Measurements from ENCODE around the gene RFX3.
A peak's percentile ranks its signal among the peaks of the same experiment; 100 is the strongest.

Gene RFX3

GRCh38 chr9:3431890-3432289 lies 93.9 kb downstream of the RFX3 start:
- DNase-seq, result no peak

- no peak for DNase-seq
These were observed 105.9 kb downstream of the RFX3 start for GRCh38 chr9:3419893-3420292.

DNA sequence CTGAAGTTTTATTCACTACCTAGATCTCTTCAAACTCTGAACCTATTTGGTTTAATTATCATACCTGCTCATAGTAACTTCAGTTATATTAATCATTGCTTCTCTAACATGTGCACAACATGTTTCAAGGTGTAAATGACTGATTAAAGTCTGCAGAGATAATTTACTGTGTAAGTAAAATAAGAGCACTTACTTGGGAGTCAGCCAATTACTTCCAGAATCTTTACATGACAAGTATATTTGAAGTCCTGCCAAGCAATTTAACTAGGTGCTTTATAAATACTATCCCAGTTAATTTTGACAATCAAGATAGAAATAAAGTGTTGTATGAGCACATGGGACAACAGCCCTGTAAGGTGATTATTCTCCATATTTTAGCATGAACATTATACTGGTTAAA lies 109.9 kb downstream of the RFX3 start:
- DNase-seq, result no peak

DNA sequence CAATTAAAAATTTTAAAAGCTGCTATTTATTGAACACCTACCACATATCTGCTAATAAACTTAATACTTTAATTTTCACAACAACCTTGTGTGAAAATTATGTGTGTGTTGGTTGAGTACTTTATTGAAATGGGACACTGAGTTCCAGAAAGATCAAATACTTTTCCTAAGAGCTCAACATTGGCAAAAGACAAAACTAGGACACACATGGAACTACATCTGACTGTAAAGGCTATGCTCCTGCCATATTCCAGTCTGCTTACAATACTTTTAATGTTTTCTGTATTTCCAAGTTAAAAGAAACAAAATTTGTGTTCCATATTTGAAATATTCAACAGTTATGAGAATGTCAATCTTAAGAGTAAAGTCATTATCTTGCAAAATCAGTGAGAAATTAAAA lies 111.8 kb downstream of the RFX3 start:
- DNase-seq, result no peak

DNA sequence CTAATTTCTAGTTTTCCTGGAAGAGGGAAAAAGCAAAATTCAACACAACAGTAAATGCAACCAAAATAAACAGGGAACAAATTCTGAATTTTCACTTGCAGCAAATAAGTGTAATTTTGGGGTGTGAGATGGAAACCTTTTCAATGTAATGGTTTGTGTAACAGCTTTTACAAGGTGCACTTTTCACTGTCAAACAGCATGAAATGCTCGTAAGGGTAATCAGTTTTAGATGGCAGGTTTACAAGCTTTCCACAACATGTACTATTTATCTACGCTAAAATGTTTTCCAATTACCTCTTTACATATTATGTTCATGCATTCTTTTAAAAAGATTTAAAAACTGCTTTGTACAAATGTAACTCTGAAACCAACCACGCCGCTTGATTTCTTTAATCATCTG lies 115.3 kb downstream of the RFX3 start:
- no peak for DNase-seq

DNA sequence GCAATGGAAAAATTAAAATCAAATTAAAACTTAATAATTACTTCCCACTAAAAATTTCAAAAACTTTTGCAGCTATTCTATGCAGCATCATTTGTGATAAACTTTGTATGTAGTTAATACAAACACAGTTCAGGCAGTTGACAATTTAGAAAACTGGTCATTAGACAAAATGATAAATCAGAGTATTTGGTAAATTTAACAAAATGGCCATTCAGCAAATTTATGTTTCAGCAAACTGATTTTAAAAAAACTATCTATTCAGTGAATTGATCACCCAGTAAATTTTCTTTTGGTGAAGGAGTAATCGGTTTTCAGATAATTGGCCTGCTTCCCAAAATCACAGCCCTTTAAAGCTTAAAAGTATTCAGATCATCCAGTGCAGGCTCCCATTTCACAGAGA lies 116.3 kb downstream of the RFX3 start:
- no peak for DNase-seq

- no peak for DNase-seq
These were observed 122.5 kb downstream of the RFX3 start for GRCh38 chr9:3403315-3403714.

GRCh38 chr9:3401221-3401954 lies 124.4 kb downstream of the RFX3 start:
- DNase-seq, result peak; percentile 97

DNA sequence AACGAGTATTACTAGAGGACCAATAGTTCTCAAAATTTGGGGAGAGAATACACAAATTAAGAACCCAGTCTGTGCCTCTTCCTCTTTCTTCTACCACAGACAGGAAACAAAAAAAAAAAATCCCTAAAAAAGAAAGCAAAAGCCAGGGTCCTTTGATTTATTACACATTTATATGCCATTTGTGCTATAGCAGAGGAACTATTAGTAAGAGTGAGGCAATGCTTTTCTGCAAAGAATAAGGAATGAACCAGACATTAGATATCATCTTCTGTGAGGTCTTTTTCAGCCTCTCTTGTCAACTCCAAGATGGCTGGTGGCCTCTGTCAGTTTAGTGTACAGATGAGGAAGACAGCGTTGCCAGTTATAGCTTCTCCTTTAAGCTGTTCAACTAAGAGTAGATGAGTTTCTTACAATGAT lies 127.6 kb downstream of the RFX3 start:
- no peak for DNase-seq

DNA sequence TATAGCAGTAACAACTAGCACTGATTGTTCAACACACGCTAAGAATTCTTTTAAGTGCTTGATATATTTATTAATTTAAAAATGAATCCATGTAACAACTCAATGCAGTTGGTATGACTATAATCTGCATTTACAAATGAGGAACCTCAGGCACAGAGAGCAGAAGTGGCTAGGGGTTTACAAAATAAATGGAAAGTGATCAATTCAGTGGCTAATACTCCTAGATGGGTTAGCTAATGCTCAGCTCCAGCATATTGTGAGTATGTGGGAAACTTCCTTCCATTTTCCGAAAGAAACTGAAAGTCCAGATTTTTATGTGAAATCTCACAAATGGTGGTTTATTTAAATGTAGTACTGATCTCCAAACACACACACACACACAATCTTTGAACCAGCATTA lies 128.0 kb downstream of the RFX3 start:
- DNase-seq, result no peak

DNA sequence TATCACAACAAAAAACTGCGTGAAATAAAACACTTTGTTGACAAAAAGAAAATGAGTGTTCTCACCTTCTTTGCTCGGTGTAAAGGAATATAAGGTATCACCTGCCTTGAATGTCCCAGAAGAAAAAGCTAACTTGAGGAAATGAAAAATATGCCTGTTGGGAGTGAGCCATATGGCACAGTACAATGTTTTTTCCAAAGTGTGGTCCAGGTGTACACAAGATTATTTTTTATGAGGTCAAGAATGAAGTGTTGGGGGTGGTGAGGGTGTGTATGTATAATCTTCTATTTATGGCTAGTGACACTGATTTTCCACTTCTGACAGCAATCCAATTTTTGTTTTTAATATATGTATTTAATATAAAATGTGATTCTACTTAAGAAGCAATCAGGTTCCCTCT lies 134.4 kb downstream of the RFX3 start:
- peak; percentile 60 for DNase-seq

- no peak for DNase-seq
These were observed 139.0 kb downstream of the RFX3 start for GRCh38 chr9:3386753-3387152.

- no peak for DNase-seq
These were observed 139.9 kb downstream of the RFX3 start for GRCh38 chr9:3385871-3386270.

- no peak for DNase-seq
These were observed 154.0 kb downstream of the RFX3 start for GRCh38 chr9:3371842-3372241.

DNA sequence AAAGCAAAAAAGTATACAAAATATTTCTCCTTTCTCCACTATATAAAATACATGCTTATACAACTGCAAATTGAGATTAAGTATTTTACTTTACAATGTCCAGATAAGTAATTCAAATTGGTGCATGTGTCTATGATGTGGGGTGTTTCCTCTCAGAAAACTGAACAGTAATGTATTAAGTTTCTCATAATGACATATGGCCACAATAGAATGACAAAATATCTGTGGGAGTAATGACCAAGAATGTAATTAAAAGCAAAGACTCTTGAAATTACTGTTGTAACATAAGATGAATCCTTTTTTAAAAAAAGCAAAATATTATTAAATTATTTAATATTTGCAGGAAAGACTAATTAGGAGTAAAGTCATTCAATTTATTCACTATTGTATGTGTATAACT lies 155.1 kb downstream of the RFX3 start:
- DNase-seq, result peak; percentile 44

DNA sequence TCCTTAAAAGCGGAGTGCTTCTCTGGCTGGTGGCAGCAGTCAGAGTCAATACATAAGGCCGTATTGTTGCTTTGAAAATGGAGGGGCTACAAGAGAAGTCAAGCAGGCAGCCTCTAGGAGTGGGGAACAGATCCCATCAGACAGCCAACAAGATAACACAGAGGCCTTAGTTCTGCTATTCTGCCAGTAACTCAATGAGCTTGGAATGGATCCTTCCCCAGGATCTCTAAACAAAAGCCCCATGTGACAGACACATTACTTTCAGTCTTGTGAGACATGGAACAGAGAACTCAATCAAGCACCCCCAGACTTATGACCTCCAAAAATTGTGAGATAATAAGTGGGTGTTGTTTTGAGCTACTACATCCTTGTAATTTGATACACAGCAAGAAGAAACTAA lies 158.6 kb downstream of the RFX3 start:
- DNase-seq, result peak; percentile 27

DNA sequence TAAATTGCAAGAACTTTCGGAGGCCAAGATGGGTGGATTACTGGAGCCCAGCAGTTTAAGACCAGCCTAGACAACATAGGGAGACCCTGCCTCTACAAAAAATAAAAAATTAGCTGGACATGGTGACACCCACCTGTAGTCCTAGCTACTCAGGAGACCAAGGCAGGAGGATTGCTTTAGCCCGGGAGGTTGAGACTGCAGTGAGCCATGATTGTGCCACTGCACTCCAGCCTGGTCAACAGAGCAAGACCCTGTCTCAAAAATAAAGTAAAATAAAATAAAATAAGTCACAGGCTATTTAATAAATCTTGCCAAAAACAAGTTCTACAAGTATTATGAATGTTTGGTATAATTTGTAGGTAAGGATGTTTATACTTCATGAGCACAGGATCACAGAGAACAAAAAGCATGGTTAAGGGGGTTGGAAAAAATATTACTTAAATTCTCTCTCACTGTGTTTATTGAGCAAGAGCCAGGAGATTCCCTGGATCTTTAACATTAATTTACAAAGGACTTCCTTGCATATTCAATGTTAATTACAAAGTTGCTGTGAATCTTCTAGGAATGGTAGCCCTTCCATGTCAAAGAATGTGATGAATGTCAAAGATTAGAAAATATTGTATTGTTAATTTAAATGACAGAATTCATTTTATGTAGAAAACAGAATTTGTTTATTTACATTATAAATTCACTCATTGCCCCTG lies 164.0 kb downstream of the RFX3 start:
- no peak for DNase-seq

DNA sequence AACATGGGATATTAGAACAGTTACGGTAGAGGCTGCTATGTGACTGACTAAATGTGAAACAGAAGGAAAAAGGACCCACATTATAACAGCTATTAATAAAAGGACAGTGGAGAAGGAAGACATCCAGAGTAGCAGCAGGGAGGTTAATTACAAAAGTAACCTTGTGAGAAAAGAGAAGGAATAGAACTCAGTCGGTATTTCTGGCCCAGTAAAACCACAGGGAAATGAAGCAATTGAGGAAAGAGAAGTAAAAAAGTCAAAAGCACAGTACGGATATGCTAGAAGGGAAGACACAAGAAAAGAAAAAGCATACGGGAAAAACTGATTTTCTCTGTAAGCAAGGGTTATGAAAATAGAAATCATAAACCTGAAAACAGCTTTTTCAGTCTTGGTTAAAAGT lies 164.7 kb downstream of the RFX3 start:
- DNase-seq, result no peak

DNA sequence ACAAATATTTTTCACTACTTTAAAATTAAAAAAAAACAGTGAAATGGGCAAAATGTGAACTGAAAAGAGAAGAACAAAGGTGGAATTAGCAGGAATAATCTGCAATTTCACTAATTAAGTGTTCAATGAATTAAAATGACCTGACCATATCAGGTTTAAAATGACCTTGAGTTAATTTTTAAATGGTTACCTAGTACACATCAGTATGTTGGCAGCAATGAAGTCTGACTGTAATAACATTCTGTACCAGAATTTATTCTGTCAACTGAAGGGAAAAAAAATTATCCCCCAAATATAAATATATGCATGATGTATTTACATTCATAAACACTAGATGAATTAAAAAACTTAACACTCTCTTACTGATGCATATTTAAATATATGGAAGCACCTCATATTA lies 165.6 kb downstream of the RFX3 start:
- no peak for DNase-seq

GRCh38 chr9:3359778-3360177 lies 166.0 kb downstream of the RFX3 start:
- DNase-seq, result no peak

DNA sequence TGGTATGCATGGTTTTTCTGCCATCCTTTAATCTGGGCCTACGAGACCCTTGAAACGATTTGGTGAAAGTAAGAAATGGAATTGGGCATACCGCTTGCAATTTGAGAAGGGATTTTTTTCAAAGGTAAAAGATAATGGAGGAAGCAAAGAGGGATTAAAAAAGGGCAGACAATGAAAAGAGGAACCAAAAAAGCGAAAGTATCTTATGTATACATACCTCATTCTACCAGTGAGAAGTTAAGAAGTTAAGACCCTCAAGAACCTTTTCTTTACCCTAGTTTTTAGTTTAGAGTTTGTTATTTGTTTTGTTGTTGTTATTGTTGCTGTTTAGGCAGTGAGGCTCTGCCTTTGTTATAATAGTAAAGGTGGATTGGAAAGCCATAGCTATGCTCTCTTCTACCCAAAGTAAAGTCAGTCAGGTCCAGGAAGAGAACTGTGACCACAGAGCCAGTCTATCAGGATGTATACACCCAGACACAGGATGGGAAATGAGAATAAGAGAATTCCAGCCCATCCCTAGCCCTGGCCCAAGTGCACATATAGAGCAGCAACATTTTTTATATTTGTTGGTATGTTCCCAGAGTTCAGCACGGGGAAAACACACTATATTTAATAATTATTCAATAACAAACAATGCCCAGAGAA lies 166.6 kb downstream of the RFX3 start:
- DNase-seq, result no peak

DNA sequence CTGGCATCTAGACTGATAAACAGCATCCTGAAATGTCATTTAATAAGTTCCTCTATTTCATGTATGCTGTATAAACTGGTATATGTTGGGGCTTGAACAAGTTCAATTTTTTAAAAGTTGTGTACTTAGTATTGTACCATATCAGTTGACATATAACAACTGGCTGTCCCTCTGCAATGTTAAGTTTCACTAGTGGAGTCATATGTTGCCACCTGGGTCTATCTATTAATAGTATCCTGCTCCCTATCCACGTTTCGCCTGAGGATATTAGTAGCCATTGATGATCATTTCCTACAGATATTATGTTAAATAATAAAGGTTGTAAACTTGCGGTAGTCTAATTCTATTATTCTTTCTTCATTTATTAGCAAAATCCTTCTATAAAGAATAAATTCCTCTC lies 177.6 kb downstream of the RFX3 start:
- no peak for DNase-seq

- no peak for DNase-seq
These were observed 179.3 kb downstream of the RFX3 start for GRCh38 chr9:3346549-3346948.

DNA sequence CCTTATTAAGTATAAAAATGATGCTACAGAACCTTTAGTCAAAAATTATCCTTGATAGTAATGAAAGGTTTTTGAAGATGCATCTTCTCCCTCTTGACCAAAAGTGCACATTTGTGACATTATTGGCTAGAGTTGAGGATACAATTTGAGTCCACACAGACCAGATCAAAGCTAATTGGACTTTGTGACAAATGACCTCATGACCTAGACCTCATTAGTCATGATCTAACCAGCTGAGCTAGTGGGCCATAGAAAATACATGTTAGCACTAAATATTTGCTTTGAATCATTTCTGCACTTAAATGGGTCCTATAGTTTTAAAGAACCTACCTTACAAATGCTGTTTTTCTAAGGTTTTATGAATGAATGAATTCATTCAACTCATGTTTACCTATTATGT lies 182.1 kb downstream of the RFX3 start:
- DNase-seq, result no peak
